PC-9 (cell line): ENCODE measurements around the gene LCN10. TPM values are rescaled to one million over a fixed set of nuclear protein-coding genes. Genes with fewer than 3 reads are reported as not detected.

Experiments
- BruUV-seq: library from RNA; stranded (reverse); fragments of 400-500 nt; replicated peaks from 2 replicates; lab custom pipeline; 2021; lab: Mats Ljungman, UMichigan
- CTCF ChIA-PET: fragments of 300-600 bp; sonication (Branson Sonifier 250); formaldehyde crosslinking; loops from one replicate; lab custom pipeline; 2022; ENCODE audit warnings: antibody characterized with exemption; lab: Charles Lee
- POLR2A ChIA-PET: fragments of 300-600 bp; sonication (Branson Sonifier 250); formaldehyde crosslinking; loops from one replicate; lab custom pipeline; 2022; ENCODE audit warnings: antibody characterized with exemption; ENCODE audit not compliant: unreplicated experiment; lab: Charles Lee
- DNase-seq, 2 experiments: peaks; one replicate each; pipeline versions ENCODE4 v3.0.0 to v3.0.0-alpha.2; 2015 to 2022; ENCODE audit warnings: mixed read lengths in 1 of 2
- H2AFZ ChIP-seq: fragments of 200-600 bp; sonication (generic); 2 replicates; pipeline ENCODE4 v1.8.1; 2017; ENCODE audit warnings: antibody characterized with exemption
- H3F3A ChIP-seq: fragments of 200-600 bp; sonication (generic); 2 replicates; pipeline ENCODE4 v1.8.1; 2017; ENCODE audit warnings: antibody characterized with exemption, mild to moderate bottlenecking, low read depth; ENCODE audit not compliant: insufficient read depth
- H3K27ac ChIP-seq: fragments of 200-600 bp; sonication (generic); 2 replicates; pipeline ENCODE4 v1.6.1; 2016; ENCODE audit warnings: mixed run types
- H3K27me3 ChIP-seq: fragments of 200-600 bp; sonication (generic); 2 replicates; pipeline ENCODE4 v1.6.1; 2016; ENCODE audit warnings: low read depth, mixed run types; ENCODE audit not compliant: insufficient read depth
- H3K36me3 ChIP-seq: fragments of 200-600 bp; sonication (generic); 2 replicates; pipeline ENCODE4 v1.6.1; 2016; ENCODE audit warnings: low read depth, mixed run types
- H3K4me1 ChIP-seq: fragments of 200-600 bp; sonication (generic); replicated peaks from 2 replicates; pipeline ENCODE4 v1.6.1; 2016; ENCODE audit warnings: mixed run types; ENCODE audit not compliant: insufficient read depth
- H3K4me2 ChIP-seq: fragments of 200-600 bp; sonication (generic); 2 replicates; pipeline ENCODE4 v1.6.1; 2017; ENCODE audit warnings: mixed run types
- H3K4me3 ChIP-seq: fragments of 200-600 bp; sonication (generic); 2 replicates; pipeline ENCODE4 v1.6.1; 2016; ENCODE audit warnings: mixed run types
- H3K79me2 ChIP-seq: fragments of 200-600 bp; sonication (generic); 2 replicates; pipeline ENCODE4 v1.6.1; 2017; ENCODE audit warnings: low read depth, mixed run types
- H3K9me2 ChIP-seq: fragments of 200-600 bp; sonication (generic); 2 replicates; pipeline ENCODE4 v1.8.1; 2017; ENCODE audit warnings: mild to moderate bottlenecking; ENCODE audit not compliant: insufficient read depth
- H3K9me3 ChIP-seq: fragments of 200-600 bp; sonication (generic); 2 replicates; pipeline ENCODE4 v1.8.1; 2016; ENCODE audit warnings: low read depth; ENCODE audit not compliant: insufficient read depth
- H4K20me1 ChIP-seq: fragments of 200-600 bp; sonication (generic); 2 replicates; pipeline ENCODE4 v1.8.1; 2017; ENCODE audit not compliant: insufficient read depth
- EZH2 ChIP-seq: fragments of 200-600 bp; sonication (generic); IDR thresholded peaks from 2 replicates; pipeline ENCODE4 v1.8.0; 2017; ENCODE audit warnings: antibody characterized with exemption, low read depth
- intact Hi-C: fragments of 100-400 bp; cut with micrococcal nuclease; formaldehyde crosslinking; loops from one replicate; pipeline ENCODE4 v1.10.0; 2022; ENCODE audit not compliant: unreplicated experiment
- total RNA-seq: library from RNA; stranded (reverse); gene quantifications from 2 replicates; pipeline ENCODE4 v1.2.3, GENCODE V29; 2021
- TF ChIP-seq, protein P1 (sequence below): fragments of 200-600 bp; sonication (generic); conservative IDR thresholded peaks from 2 replicates; pipeline ENCODE4 v1.6.1; 2017; ENCODE audit warnings: mixed run types, antibody characterized with exemption, mild to moderate bottlenecking, moderate library complexity

LCN10 gene
- total RNA-seq, 1 experiment from 2014 or later, result 0.94 TPM

DNA sequence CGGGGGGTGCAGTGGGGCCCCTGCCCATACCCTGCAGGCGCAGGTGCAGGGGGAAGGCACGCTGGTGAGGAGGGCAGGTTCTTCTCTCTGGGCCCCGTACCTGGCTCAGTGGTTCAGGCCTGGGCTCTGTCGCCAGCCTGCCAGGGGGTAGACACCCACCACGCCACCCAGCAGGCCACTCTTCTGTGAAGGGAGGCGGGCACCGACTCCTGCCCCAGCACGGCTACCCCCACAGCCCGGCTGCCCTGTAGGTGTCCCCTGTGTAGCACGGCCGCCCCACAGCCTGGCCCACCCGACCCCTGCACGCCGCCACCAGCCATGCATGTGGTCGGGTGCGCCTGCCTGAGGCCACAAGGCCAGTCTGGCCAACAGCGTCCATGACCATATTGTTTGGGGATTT is 3.9 kb upstream of the LCN10 start:
- Histone ChIP-seq H3F3A (no peaks in the 10 kb centered on the region), H3K36me3 (no peaks in the 10 kb centered on the region), H3K4me3 (no peak overlapping the region), H3K27me3 (peaks cover 75% of the 10 kb centered on the region), H3K4me2 (no peak overlapping the region), H3K79me2 (no peaks in the 10 kb centered on the region), H4K20me1 (no peaks in the 10 kb centered on the region), H3K9me3 (peaks cover 1% of the 10 kb centered on the region; the same call in 1 of the 2 replicates), H3K9me2 (no peaks in the 10 kb centered on the region), H3K4me1 (no peaks in the 10 kb centered on the region), H3K27ac (no peak overlapping the region), H2AFZ (no peak overlapping the region)
- POLR2A ChIA-PET, result no interaction called here
- no peak for DNase-seq
- BruUV-seq, result no TSS peak
- TF ChIP-seq, protein P1, sequence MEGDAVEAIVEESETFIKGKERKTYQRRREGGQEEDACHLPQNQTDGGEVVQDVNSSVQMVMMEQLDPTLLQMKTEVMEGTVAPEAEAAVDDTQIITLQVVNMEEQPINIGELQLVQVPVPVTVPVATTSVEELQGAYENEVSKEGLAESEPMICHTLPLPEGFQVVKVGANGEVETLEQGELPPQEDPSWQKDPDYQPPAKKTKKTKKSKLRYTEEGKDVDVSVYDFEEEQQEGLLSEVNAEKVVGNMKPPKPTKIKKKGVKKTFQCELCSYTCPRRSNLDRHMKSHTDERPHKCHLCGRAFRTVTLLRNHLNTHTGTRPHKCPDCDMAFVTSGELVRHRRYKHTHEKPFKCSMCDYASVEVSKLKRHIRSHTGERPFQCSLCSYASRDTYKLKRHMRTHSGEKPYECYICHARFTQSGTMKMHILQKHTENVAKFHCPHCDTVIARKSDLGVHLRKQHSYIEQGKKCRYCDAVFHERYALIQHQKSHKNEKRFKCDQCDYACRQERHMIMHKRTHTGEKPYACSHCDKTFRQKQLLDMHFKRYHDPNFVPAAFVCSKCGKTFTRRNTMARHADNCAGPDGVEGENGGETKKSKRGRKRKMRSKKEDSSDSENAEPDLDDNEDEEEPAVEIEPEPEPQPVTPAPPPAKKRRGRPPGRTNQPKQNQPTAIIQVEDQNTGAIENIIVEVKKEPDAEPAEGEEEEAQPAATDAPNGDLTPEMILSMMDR, result no peak
- CTCF ChIA-PET, result no interaction called here
- intact Hi-C loops, result no loop called here

DNA sequence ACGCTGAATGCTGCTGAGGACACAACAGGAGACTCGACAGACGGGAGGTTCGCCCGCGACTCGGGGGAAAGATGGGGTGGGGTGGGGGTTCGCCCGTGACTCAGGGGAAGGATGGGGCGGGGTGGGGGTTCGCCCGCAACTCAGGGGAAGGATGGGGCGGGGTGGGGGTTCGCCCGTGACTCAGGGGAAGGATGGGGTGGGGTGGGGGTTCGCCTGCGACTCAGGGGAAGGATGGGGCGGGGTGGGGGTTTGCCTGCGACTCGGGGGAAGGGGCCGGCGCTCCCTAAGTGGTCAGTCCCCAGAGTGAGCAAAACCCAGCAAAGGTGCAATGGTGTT is 3.4 kb upstream of the LCN10 start:
- no peak overlapping the region for H2AFZ ChIP-seq
- peaks cover 75% of the 10 kb centered on the region for H3K27me3 ChIP-seq
- ChIA-PET POLR2A (no interaction called here), CTCF (interaction anchor here (0.6 kb wide), 1 partner anchor 255 kb away, joined by 9 read pairs; no protein-coding TSS in a partner anchor)
- H3K4me1 ChIP-seq, result no peaks in the 10 kb centered on the region
- no peaks in the 10 kb centered on the region for H3K36me3 ChIP-seq
- no peaks in the 10 kb centered on the region for H3K79me2 ChIP-seq
- no peak overlapping the region for H3K4me2 ChIP-seq
- no peaks in the 10 kb centered on the region for H3F3A ChIP-seq
- no peaks in the 10 kb centered on the region for H3K9me3 ChIP-seq
- no peak overlapping the region for H3K4me3 ChIP-seq
- DNase-seq, result no peak
- intact Hi-C loops, result no loop called here
- H3K27ac ChIP-seq, result no peak overlapping the region
- TF ChIP-seq, protein P1, result no peak
- no peak for TF ChIP-seq EZH2
- no TSS peak for BruUV-seq
- H3K9me2 ChIP-seq, result no peaks in the 10 kb centered on the region
- H4K20me1 ChIP-seq, result no peaks in the 10 kb centered on the region

- Histone ChIP-seq H3K4me1 (no peaks in the 10 kb centered on the region), H3K27me3 (peaks cover 79% of the 10 kb centered on the region), H4K20me1 (no peaks in the 10 kb centered on the region), H3K9me2 (no peaks in the 10 kb centered on the region), H3K4me3 (no peak overlapping the region), H3K79me2 (no peaks in the 10 kb centered on the region), H3K4me2 (no peak overlapping the region), H3K27ac (no peak overlapping the region), H2AFZ (no peak overlapping the region), H3F3A (no peaks in the 10 kb centered on the region), H3K36me3 (no peaks in the 10 kb centered on the region), H3K9me3 (no peaks in the 10 kb centered on the region)
- ChIA-PET POLR2A (interaction anchor here (0.6 kb wide), 1 partner anchor 73 kb away, joined by 14 read pairs; no protein-coding TSS in a partner anchor), CTCF (interaction anchor here (0.6 kb wide), 1 partner anchor 256 kb away, joined by 9 read pairs; no protein-coding TSS in a partner anchor)
- intact Hi-C loops, result no loop called here
- TF ChIP-seq, protein P1, result no peak
- TF ChIP-seq EZH2, result no peak
- BruUV-seq, result no TSS peak
- DNase-seq, result no peak
Measured at GRCh38 chr9:136745389-136746154, 2.8 kb upstream of the LCN10 start.
